T-helper 1 cell treated with Interleukin-12 subunit alpha and Interleukin-12 subunit beta and Interleukin-4 antibody, amounts not matched to agents 30 μg/mL and 1 μg/mL, for 36 hours (primary cell): ENCODE results near the gene TSKS.

Source experiments
- H3K27ac Mint-ChIP-seq: one replicate; pipeline ENCODE4 v1.8.0; 2021; ENCODE audit warnings: mild to moderate bottlenecking, mixed read lengths
- H3K27me3 Mint-ChIP-seq: one replicate; pipeline ENCODE4 v1.8.0; 2021; ENCODE audit warnings: low read depth, mixed read lengths
- H3K36me3 Mint-ChIP-seq: one replicate; pipeline ENCODE4 v1.8.0; 2021; ENCODE audit warnings: low read depth, mixed read lengths
- H3K4me1 Mint-ChIP-seq: one replicate; pipeline ENCODE4 v1.8.0; 2021; ENCODE audit warnings: low read depth, mixed read lengths
- H3K4me3 Mint-ChIP-seq: one replicate; pipeline ENCODE4 v1.8.0; 2021; ENCODE audit warnings: mild to moderate bottlenecking, moderate library complexity, mixed read lengths
- H3K9me3 Mint-ChIP-seq: one replicate; pipeline ENCODE4 v1.8.0; 2021; ENCODE audit warnings: mixed read lengths

The TSKS gene

DNA sequence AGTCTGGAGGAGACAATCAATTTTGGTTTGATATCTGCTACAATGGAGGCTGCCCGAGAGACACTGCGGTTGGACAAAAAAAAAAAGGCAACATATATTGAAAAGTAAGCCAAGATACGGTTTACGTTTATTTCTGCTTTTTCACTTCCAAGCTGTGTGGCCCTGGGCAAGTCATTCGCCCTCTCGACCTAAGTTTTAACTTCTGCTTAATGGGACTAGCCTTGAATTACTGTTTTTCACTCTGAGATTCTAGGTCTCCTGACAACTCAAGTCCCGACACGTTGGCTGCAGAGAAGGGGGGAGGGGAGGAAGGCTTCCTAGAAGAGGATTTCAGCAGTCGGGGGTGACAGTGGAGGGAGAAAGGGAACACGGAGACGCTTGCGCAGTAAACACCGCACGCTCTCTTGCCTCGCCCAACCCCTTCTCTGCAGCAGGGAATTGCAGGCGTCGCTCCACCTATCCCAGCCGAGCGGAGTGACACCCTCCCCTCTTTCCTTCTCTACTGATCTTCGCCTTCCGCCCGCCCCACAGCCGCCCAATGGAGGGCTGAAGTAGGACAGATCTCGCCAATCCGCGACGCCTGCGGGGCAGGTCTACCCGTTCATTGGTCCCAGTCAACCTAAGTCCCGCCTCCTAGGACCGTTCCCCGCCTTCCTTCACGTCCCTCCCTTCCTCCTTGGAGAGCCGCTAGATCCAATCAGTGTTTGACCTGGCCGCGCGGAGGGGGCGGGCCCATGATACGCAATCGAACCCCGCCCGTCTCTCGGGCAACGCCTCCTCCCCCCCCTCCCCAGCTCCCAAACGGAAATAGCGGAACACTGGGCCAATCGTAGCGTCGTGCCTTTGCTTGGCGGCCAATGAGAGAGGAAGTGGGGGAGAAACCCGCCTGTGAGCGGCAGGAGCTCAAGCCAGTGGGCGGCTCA, 3.2 kb upstream of the TSKS start:
- Mint-ChIP-seq H3K4me3 (peak overlapping the region; percentile 87), H3K27ac (peak overlapping the region; percentile 90), H3K4me1 (peaks cover 27% of the 10 kb centered on the region), H3K27me3 (no peaks in the 10 kb centered on the region), H3K9me3 (no peaks in the 10 kb centered on the region), H3K36me3 (peaks cover 4% of the 10 kb centered on the region)

DNA sequence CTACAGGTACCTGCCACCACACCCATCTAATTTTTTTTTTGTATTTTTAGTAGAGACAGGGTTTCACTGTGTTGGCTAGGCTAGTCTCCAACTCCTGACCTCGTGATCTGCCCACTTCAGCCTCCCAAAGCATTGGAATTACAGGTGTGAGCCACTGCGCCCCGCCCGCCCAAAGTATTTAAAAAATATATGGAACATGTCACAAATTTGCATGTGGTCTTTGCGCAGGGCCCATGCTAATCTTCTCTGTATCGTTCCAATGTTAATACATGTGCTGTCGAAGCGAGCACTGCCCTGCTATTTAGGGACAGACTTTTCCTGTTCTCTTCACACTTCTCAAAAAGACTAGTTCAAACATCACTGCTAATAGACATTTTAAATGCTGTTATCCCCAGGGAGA, 1.2 kb upstream of the TSKS start:
- Mint-ChIP-seq H3K36me3 (peaks cover 2% of the 10 kb centered on the region), H3K27ac (no peak overlapping the region), H3K4me3 (no peak overlapping the region), H3K9me3 (no peaks in the 10 kb centered on the region), H3K27me3 (no peaks in the 10 kb centered on the region), H3K4me1 (peaks cover 24% of the 10 kb centered on the region)

DNA sequence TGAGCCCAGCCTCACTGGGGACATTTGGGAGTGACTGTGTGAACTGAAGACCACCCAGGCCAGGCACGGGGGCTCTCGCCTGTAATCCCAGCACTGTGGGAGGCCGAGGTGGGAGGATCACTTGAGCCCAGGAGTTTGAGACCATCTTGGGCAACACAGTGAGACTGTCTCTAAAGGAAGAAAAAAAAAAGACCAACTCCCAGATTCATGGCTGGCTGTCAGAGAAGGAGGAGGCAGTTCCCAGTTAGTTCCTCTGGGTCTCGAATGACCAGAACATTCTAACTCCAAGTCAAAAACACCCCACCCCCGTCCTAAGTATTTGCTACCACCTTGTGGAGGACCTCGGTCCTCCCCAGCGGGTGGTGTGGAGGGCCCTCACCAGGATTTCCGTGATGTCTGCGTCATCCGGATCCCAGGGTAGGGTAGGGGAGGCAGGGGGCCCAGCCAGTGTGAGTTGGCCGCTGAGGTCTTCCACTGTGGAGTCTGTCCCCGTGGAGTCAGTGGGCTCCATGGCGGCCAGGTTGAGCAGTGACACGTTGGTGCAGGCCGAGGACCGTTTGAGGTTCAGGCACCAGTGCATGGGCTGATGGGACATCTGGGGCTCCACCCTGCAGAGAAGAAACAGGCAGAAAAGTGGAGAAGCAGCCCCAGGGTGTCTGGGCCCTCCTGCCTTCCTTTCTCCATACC, 1.3 kb downstream of the TSKS start:
- Mint-ChIP-seq H3K36me3 (no peaks in the 10 kb centered on the region), H3K4me3 (no peak overlapping the region), H3K4me1 (peaks cover 5% of the 10 kb centered on the region), H3K27me3 (no peaks in the 10 kb centered on the region), H3K27ac (peak overlapping the region; percentile 59), H3K9me3 (no peaks in the 10 kb centered on the region)

DNA sequence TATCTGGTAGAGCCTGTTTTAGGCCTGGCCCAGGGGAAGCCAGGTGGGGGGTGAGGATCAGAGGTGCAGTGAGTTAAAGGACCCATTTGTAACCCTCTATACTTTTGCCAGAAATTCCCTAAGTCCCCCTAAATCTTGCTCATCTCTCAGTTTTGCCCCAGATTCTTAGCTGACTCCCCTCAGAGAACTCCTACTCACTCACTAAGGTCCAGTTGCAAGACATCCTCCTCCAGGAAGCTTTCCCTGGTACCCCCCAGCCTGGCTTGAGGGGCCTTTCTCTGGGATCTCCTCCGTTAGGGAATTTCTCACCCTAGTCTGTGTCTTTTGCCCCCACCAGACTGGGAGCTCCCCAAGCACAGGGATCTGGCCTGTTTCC, 1.9 kb downstream of the TSKS start:
- Mint-ChIP-seq H3K9me3 (peaks cover 1% of the 10 kb centered on the region), H3K4me1 (peaks cover 5% of the 10 kb centered on the region), H3K27ac (peak overlapping the region; percentile 59), H3K36me3 (no peaks in the 10 kb centered on the region), H3K27me3 (no peaks in the 10 kb centered on the region), H3K4me3 (peak overlapping the region; percentile 10)

DNA sequence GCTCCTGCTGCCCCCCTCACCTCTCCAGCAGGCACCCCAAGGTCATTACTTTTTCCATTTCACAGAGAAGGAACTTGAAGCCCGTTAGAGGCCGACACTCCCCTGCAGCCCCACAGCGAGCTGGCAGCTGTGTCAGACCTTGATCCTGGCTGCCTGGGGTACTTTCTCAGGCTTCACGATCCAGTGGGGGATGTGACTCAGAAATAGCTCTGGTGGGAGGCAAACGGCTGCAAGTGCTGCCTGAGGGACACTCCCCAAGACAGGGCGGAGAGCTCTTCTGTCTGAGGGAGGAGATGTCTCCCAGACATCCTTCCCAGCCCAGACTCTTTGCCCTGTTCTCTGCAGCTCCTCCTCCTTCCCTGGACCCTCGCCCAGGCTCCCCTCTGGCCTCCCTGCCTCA, 4.8 kb downstream of the TSKS start:
- H3K4me1 Mint-ChIP-seq, result no peaks in the 10 kb centered on the region
- H3K36me3 Mint-ChIP-seq, result no peaks in the 10 kb centered on the region
- no peak overlapping the region for H3K27ac Mint-ChIP-seq
- H3K9me3 Mint-ChIP-seq, result peaks cover 3% of the 10 kb centered on the region
- no peak overlapping the region for H3K4me3 Mint-ChIP-seq
- H3K27me3 Mint-ChIP-seq, result no peaks in the 10 kb centered on the region

DNA sequence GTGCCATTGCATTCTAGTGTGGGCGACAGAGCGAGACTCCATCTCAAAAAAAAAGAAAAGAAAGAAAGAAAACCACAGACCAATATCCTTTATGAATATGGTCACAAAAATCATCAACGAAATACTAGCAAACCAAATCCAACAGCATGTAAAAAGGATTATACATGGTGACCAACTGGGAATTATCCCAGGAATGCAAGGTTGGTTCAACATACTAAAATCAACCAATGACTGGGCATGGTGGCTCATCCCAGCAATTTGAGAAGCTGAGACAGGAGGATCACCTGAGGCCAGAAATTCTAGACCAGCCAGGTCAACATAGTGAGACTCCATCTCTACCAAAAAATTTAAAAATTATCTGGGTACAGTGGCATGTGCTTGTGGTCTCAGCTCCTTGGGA, 7.2 kb downstream of the TSKS start:
- Mint-ChIP-seq H3K4me1 (no peaks in the 10 kb centered on the region), H3K9me3 (peaks cover 3% of the 10 kb centered on the region), H3K36me3 (no peaks in the 10 kb centered on the region), H3K27me3 (no peaks in the 10 kb centered on the region), H3K4me3 (no peak overlapping the region), H3K27ac (no peak overlapping the region)

DNA sequence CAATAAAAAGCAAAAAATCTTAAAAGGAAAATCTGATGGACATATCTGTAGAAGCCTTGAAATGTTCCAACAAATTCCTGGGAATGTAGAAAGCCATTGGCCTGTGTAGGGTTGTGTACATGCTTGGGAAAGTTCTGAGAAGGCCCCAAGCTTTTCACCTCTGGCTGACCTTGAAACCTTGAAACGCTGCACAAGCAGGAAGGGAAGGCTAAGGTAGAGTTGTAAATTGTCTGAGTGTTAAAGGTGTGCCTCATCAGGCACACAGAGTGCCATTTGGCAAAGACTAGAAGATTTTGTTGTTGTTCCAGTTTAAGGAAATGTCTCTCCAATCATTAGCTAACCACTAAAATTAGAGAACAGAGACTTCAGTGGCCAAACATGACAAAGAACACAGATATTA, 10.4 kb downstream of the TSKS start:
- H3K4me1 Mint-ChIP-seq, result no peaks in the 10 kb centered on the region
- no peak overlapping the region for H3K4me3 Mint-ChIP-seq
- no peaks in the 10 kb centered on the region for H3K27me3 Mint-ChIP-seq
- peaks cover 3% of the 10 kb centered on the region for H3K9me3 Mint-ChIP-seq
- no peaks in the 10 kb centered on the region for H3K36me3 Mint-ChIP-seq
- no peak overlapping the region for H3K27ac Mint-ChIP-seq

DNA sequence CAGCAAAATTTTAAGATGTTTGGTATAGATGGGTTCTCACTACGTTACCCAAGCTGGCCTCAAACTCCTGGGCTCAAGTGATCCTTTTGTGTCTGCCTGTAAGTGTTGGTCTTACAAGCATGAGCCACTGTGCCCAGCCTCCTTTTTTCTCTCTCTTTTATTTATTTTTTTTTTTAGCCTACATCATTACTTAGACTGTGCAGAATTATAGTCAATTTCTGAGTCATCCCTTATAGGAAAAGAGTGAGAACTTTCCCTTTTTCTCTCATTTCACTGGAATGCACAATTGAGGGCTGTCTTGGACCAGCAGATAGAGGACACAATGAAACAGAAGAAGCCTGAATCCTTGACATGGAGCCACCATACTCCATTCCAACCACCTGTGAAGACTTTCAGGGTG, 13.3 kb downstream of the TSKS start:
- Mint-ChIP-seq H3K9me3 (no peaks in the 10 kb centered on the region), H3K27ac (no peak overlapping the region), H3K27me3 (no peaks in the 10 kb centered on the region), H3K4me3 (no peak overlapping the region), H3K36me3 (no peaks in the 10 kb centered on the region), H3K4me1 (no peaks in the 10 kb centered on the region)

DNA sequence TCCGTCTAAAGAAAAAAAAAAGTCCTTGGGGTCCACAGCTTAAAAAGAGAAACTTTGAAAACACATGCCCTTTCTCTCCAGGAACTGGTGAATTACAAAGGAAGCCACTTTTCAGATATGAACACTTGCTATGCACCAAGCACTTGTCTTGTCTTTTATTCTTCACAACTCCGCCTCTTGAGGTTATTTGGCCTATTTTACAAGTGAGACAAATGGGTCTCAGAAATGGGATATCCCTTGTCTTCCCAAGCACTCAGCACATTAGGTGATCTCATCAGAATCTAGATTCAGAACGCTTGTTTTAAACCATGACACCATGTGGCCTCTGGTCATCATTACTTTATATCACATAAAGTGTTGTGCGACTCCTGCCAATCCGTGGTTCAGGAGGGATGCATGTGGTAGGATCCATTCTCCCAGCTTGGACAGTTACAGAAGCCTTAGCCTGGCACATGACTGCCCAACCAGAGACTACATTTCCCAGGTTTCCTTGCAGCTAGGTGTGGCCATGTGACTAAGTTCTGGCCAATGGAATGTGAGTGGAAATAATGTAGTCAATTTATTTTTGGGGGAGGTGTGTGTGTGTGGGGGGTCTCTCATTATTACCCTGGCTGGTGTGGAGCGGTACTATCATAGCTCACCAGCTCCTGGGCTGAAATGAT, 13.9 kb downstream of the TSKS start:
- Mint-ChIP-seq H3K27ac (no peak overlapping the region), H3K4me1 (no peaks in the 10 kb centered on the region), H3K36me3 (no peaks in the 10 kb centered on the region), H3K9me3 (no peaks in the 10 kb centered on the region), H3K4me3 (no peak overlapping the region), H3K27me3 (no peaks in the 10 kb centered on the region)

DNA sequence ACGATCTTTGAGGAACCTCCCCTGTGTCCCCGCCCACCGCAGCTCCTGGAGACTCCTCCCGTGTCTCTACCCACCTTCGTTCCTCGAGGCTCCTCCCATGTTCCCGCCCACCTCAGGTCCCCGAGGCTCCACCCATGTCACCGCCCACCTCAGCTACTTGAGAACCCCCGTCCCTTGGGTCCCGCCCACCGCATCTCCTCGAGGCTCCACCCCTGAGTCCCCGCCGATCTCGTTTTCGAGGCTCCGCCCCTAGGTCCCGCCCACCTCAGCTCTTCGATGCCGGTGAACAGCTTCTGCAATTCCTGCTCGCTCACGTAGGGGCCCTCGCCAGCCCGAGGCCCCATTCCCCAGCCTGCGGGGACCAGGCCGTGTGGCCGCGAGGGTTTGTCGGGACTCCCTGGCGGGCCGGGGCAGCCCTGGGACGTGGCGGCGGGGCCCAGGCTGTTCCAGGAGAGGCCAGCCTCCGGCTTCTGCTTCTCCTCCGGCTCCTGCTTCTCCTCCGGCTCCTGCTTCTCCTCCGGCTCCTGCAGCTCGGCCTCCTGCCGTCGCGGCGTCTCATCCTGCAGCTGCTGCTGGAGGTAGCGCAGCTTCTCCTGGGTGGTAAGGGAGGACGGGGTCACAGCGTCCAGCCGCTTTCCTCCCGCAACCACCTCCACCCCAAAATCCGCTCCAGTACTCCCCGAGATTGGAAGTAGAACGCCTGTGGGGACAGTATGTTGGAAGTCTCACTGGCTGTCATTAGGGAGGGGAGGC, 16.7 kb downstream of the TSKS start:
- no peaks in the 10 kb centered on the region for H3K36me3 Mint-ChIP-seq
- H3K9me3 Mint-ChIP-seq, result no peaks in the 10 kb centered on the region
- no peak overlapping the region for H3K27ac Mint-ChIP-seq
- H3K4me3 Mint-ChIP-seq, result no peak overlapping the region
- no peaks in the 10 kb centered on the region for H3K4me1 Mint-ChIP-seq
- H3K27me3 Mint-ChIP-seq, result no peaks in the 10 kb centered on the region

DNA sequence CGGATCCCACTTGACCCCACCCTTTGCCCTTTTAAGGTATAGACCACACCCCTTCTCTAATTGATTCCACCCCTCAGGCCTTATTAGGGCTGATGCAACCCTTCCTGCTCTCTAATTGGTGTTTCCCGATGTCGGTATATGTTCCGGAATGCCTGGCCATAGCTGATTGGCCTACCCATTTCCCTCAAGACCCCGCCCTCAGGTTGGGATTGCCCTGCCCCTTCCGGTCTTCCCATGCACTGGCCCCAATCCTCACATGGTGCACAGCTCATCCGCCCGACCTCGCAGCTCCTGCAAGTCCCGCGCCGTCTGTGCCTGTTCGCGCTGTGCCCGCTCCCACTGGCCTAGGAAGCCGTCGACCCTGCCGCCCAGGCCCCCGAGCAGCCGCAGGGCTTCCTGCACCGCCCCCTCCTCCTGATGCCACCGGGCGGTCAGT, 18.1 kb downstream of the TSKS start:
- Mint-ChIP-seq H3K4me1 (no peaks in the 10 kb centered on the region), H3K27me3 (no peaks in the 10 kb centered on the region), H3K4me3 (no peak overlapping the region), H3K36me3 (no peaks in the 10 kb centered on the region), H3K9me3 (no peaks in the 10 kb centered on the region), H3K27ac (no peak overlapping the region)

DNA sequence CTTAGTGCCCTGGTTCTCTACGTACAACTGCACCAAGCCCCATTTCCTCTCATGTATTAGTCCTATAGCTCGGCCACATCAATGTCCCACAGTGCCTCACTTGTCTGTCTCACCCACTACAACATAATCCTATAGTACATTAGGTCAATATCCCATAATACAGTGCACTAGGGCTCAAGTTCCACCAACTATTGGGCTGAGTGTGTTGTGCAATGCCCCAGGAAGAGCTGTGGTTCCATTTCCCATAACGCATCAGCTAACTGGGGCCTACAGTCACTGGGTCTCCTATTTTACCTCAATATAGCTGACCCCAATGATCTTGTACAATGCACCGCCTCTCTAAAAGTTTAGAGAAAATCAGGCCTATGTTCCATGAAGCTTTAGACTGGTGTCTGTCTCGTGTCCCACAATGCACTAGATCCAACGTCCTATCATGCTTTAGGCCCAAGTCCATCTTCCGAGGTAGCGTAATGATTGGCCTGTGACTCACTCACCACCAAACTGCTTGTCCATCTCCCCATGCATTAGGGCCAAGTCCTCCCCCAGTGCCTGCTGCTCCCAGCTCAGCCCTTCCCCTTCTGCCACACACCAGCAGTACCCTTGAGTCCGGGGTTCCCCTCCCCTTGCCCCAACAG, 21.8 kb downstream of the TSKS start:
- Mint-ChIP-seq H3K36me3 (no peaks in the 10 kb centered on the region), H3K27me3 (no peaks in the 10 kb centered on the region), H3K4me3 (no peak overlapping the region), H3K9me3 (no peaks in the 10 kb centered on the region), H3K4me1 (no peaks in the 10 kb centered on the region), H3K27ac (no peak overlapping the region)

DNA sequence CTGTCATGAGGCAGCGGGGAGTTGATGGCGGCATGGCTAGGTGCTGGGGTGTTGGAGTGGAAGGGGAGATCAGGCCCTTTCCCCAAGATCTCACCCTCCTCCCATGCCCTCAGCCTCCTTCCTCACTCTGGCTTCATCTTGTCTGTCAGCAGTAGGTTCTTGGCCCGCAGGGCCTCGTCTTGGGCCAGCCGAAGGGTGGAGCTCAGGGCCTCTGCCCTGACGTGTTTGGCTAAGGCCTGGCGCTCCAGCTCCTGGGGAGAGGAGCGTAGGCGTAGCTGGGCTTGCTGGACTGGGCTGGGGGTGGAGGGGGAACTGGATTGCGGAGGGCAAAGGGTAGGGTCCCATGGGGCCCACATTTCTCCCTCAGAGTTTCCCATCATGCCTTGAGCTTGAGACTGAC, 23.2 kb downstream of the TSKS start:
- Mint-ChIP-seq H3K4me1 (no peaks in the 10 kb centered on the region), H3K9me3 (no peaks in the 10 kb centered on the region), H3K27ac (no peak overlapping the region), H3K36me3 (no peaks in the 10 kb centered on the region), H3K4me3 (no peak overlapping the region), H3K27me3 (no peaks in the 10 kb centered on the region)

DNA sequence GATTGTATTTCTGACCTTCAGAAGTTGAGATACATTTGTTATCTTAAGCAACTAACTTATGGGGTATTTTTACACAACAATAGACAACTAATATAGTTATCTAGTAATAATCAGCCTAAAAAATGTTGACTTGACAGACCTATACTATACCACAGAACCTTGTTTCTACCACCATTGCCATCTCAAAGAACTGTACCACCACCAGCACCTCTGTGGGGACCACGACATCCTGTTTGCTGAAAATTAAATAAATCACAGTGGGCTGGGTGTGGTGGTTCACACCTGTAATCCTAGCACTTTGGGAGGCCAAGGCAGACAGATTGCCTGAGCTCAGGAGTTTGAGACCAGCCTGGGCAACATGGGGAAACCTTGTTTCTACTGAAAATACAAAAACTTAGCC, 24.0 kb downstream of the TSKS start:
- no peaks in the 10 kb centered on the region for H3K27me3 Mint-ChIP-seq
- H3K27ac Mint-ChIP-seq, result no peak overlapping the region
- H3K4me3 Mint-ChIP-seq, result no peak overlapping the region
- H3K9me3 Mint-ChIP-seq, result no peaks in the 10 kb centered on the region
- H3K4me1 Mint-ChIP-seq, result no peaks in the 10 kb centered on the region
- no peaks in the 10 kb centered on the region for H3K36me3 Mint-ChIP-seq
